Amniotic stem cell (primary cell): ENCODE data around the gene RTN1.

Experiments used
- DNase-seq: peaks from one replicate; lab custom pipeline; 2025; lab: John Stamatoyannopoulos, UW

RTN1 gene

DNA sequence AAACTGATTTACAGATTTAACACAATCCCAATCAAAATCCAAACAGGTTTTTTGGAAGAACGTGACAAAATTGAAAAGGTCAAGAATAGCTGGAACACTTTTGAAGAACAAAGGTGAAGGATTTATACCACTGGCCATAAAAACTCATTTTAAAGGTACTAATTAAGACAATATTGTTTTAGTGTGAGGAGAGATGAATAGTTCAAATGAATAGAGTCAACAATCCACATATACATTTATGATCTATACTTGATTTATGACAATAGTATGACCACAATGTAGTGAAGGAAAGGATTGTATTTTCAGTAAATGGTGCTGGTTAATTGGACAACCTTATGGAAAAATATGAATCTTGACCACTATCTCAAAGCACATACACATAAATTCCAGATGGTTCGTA is 323.3 kb downstream of the RTN1 start:
- DNase-seq: no peak
